Gastrocnemius medialis (tissue), 4 donors: ENCODE results near the gene UGT1A5. TPM values are rescaled to one million over a fixed set of nuclear protein-coding genes. Genes with fewer than 3 reads are reported as not detected.
"Not testable (repeated sequence)": the region's sequence is repeated elsewhere in the genome, so short reads cannot be mapped to it uniquely, and the experiment has no call there.

ENCODE experiments used
- ATAC-seq, 2 donors: fragments of 150-250 bp; one replicate each; pipeline ENCODE4 v1.9.1; 2016
- DNase-seq, 2 donors: peaks; one replicate each; pipeline ENCODE4 v3.0.0-alpha.2; 2019
- H3K27ac ChIP-seq, 4 donors: fragments of 200-600 bp; sonication (generic); 1 replicate in 1 of 4; 2 replicates in 3 of 4; pipeline ENCODE4 v1.5.1; 2016 to 2018; ENCODE audit warnings: mild to moderate bottlenecking in 2 of 4, moderate library complexity in 1 of 4
- H3K27me3 ChIP-seq, 3 donors: fragments of 200-600 bp; sonication (generic) in 2 of 3; 1 replicate in 1 of 3; 2 replicates in 2 of 3; pipeline versions ENCODE4 v1.5.1 to v1.6.0; 2016 to 2019; ENCODE audit warnings: mild to moderate bottlenecking in 1 of 3, moderate library complexity in 1 of 3
- H3K36me3 ChIP-seq, 2 donors: fragments of 200-600 bp; sonication (generic) in 1 of 2; one replicate each; pipeline ENCODE4 v1.5.1; 2017 to 2018
- H3K4me1 ChIP-seq, 2 donors: fragments of 200-600 bp; sonication (generic) in 1 of 2; one replicate each; pipeline ENCODE4 v1.5.1; 2016 to 2017; ENCODE audit warnings: mild to moderate bottlenecking in 2 of 2
- H3K4me3 ChIP-seq, 4 donors: fragments of 200-600 bp; sonication (generic) in 3 of 4; 1 replicate in 1 of 4; 2 replicates in 3 of 4; pipeline ENCODE4 v1.5.1; 2016 to 2019; ENCODE audit warnings: mild to moderate bottlenecking in 2 of 4
- H3K9me3 ChIP-seq, 3 donors: fragments of 200-600 bp; sonication (generic) in 2 of 3; 1 replicate in 1 of 3; 2 replicates in 2 of 3; pipeline ENCODE4 v1.5.1; 2016 to 2019
- CTCF ChIP-seq, 5 experiments: fragments of 450-650 bp in 3 of 5; fragments of 200-600 bp in 2 of 5; sonication (generic) in 2 of 5; IDR thresholded peaks in 4 of 5; conservative IDR thresholded peaks in 1 of 5; 1 replicate in 4 of 5; 2 replicates in 1 of 5; pipeline ENCODE4 v1.5.1; 2016 to 2019; ENCODE audit warnings: antibody characterized with exemption in 5 of 5, mild to moderate bottlenecking in 3 of 5, moderate library complexity in 3 of 5
- POLR2A ChIP-seq, 2 donors: fragments of 450-650 bp; IDR thresholded peaks; one replicate each; pipeline ENCODE4 v1.6.1; 2017; ENCODE audit warnings: antibody characterized with exemption in 2 of 2, mild to moderate bottlenecking in 2 of 2, moderate library complexity in 2 of 2
- in situ Hi-C, 4 donors: fragments of 200-750 bp; cut with MboI; loops; one replicate each; pipeline versions ENCODE4 v1.15.0 to v1.8.0; 2017; ENCODE audit warnings: low sequenced_read_pairs in 4 of 4
- intact Hi-C: fragments of 100-400 bp; cut with DNase I; formaldehyde crosslinking; loops from one replicate; pipeline ENCODE4 v1.15.1; 2023; ENCODE audit warnings: low total_unique reads
- total RNA-seq, 4 donors: library from RNA; depleted of rRNA; stranded (reverse); fragments of >200 nt; gene quantifications; one replicate each; pipeline versions ENCODE4 v1.1.0 to v1.2.3, GENCODE V29; 2016

Gene UGT1A5
- total RNA-seq, 4 donors from 2014 or later = not detected

- intact Hi-C loops (no loop called here), in situ Hi-C loops (no loop called here)
- DNase-seq = no peak
- Histone ChIP-seq H3K27me3 (no peaks in the 10 kb centered on the region), H3K9me3 (no peaks in the 10 kb centered on the region), H3K27ac (no peak overlapping the region), H3K4me3 (no peak overlapping the region), H3K36me3 (no peaks in the 10 kb centered on the region), H3K4me1 (no peaks in the 10 kb centered on the region)
- TF ChIP-seq CTCF (IDR thresholded peaks at IDR 0.05 in 4 of 5, conservative IDR thresholded peaks at IDR 0.05 in 1 of 5) = no peak
- no peak for TF ChIP-seq POLR2A (IDR thresholded peaks at IDR 0.05)
- no peak for ATAC-seq
Observed at GRCh38 chr2:233747283-233747544, 34.5 kb downstream of the UGT1A5 start.

GRCh38 chr2:233750689-233751088 lies 38.0 kb downstream of the UGT1A5 start:
- DNase-seq, H3K4me3 ChIP-seq, intact Hi-C loops, H3K27me3 ChIP-seq, H3K9me3 ChIP-seq, H3K36me3 ChIP-seq, in situ Hi-C loops, H3K27ac ChIP-seq, ATAC-seq, H3K4me1 ChIP-seq: not testable (repeated sequence)

GRCh38 chr2:233751212-233752009 lies 38.7 kb downstream of the UGT1A5 start:
- H3K27ac ChIP-seq, in situ Hi-C loops: not testable (repeated sequence)

GRCh38 chr2:233754872-233755611 lies 42.3 kb downstream of the UGT1A5 start:
- Histone ChIP-seq H3K27ac (no peak overlapping the region), H3K4me3 (no peak overlapping the region), H3K27me3 (no peaks in the 10 kb centered on the region), H3K9me3 (no peaks in the 10 kb centered on the region), H3K36me3 (no peaks in the 10 kb centered on the region), H3K4me1 (no peaks in the 10 kb centered on the region)
- in situ Hi-C loops = no loop called here
- intact Hi-C loops = no loop called here
- no peak for TF ChIP-seq POLR2A (IDR thresholded peaks at IDR 0.05)
- TF ChIP-seq CTCF (IDR thresholded peaks at IDR 0.05 in 4 of 5, conservative IDR thresholded peaks at IDR 0.05 in 1 of 5) = no peak
- DNase-seq (no peak), ATAC-seq (no peak)

More at GRCh38 chr2:233751212-233752009, 38.7 kb downstream of the UGT1A5 start:
- H3K9me3 ChIP-seq, H3K27me3 ChIP-seq, intact Hi-C loops, H3K4me3 ChIP-seq, H3K36me3 ChIP-seq, DNase-seq, ATAC-seq, H3K4me1 ChIP-seq: not testable (repeated sequence)

GRCh38 chr2:233756429-233757081 lies 43.8 kb downstream of the UGT1A5 start:
- ATAC-seq (no peak), DNase-seq (no peak)
- TF ChIP-seq POLR2A (IDR thresholded peaks at IDR 0.05) (no peak), CTCF (IDR thresholded peaks at IDR 0.05 in 4 of 5, conservative IDR thresholded peaks at IDR 0.05 in 1 of 5) (no peak)
- in situ Hi-C loops (no loop called here), intact Hi-C loops (no loop called here)
- Histone ChIP-seq H3K4me3 (no peak overlapping the region), H3K9me3 (no peaks in the 10 kb centered on the region), H3K36me3 (no peaks in the 10 kb centered on the region), H3K4me1 (no peaks in the 10 kb centered on the region), H3K27me3 (no peaks in the 10 kb centered on the region), H3K27ac (no peak overlapping the region)
